GM19372 (cell line): ENCODE results near the gene SEC16A.

ENCODE experiments used
- ATAC-seq: cut with Tn5 transposase; IDR thresholded peaks from one replicate; pipeline ENCODE4 v1.9.1; 2021; ENCODE audit warnings: mild to moderate bottlenecking, low read depth, moderate library complexity; ENCODE audit not compliant: unreplicated experiment

SEC16A gene

DNA sequence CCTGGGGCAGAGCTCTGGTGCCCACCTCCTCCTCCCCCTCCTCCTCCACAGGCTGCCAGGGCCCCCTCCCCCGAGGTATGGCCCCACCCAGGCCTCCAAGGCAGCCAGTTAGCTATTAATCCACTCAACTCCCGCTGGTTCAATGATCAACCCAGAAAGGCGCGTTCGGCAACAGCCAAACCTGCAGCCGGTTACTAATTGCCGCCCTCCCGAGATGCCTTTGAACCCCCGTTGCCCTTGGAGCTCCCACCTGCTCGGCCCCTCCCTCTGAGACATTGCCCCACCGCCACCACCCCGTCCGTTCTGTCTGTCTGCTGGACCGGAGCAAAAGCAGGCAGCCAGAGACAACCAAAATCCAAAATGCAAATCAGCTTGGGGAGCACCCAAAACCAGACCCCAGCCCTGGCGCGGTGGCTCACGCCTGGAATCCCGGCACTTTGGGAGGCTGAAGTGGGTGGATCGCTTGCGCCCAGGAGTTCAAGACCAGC lies 37.3 kb upstream of the SEC16A start:
- no peak for ATAC-seq

GRCh38 chr9:136519263-136520052 lies 36.6 kb upstream of the SEC16A start:
- no peak for ATAC-seq

DNA sequence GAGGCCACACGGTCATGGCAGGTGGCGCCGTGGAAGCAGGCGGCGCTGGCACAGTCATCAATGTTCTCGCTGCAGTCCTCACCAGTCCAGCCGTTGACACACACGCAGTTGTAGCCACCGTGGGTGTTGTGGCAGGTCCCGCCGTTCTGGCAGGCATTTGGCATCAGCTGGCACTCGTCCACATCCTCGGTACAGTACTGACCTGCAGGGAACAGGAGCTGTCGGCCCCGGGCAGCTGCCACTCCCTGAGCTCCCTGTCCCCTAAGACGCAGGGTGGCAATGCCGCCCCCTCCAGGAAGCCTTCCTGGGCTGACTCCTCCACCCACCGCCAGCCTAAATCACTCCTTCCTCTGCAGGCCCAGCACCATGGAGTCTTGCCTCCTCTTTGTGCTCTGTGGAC lies 35.8 kb upstream of the SEC16A start:
- no peak for ATAC-seq

- ATAC-seq = no peak
Measured at GRCh38 chr9:136517950-136518349, 35.1 kb upstream of the SEC16A start.

DNA sequence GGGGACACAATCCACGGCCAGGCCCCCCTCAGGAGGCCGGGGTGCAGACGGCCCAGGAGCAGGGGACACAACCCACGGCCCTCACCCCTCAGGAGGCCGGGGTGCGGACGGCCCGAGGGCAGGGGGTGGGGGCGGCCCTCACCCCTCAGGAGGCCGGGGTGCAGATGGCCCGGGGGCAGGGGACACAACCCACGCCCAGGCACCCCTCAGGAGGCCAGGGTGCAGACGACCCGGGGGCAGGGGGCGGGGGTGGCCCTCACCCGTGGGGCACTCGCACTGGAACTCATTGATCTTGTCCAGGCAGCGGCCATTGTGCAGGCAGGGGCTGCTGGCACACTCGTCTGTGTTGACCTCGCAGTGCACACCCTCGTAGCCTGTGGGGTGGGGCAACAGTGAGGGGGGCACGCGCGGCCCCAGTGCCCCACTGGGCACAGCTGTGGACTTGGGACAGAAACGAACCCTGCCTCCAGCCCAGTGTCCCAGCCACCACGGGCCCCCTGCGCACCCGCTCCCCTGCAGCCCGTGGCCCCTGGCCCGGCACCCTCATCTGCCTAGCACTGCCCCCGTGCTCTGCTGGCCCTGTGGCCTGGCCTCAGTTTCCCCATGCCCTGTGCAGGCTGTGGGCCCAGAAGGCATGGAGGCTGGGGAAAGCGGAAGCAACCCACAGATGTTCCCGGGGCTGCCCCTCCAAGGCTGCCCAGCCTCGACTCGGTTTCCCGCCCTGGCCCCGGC lies 34.3 kb upstream of the SEC16A start:
- ATAC-seq = no peak

DNA sequence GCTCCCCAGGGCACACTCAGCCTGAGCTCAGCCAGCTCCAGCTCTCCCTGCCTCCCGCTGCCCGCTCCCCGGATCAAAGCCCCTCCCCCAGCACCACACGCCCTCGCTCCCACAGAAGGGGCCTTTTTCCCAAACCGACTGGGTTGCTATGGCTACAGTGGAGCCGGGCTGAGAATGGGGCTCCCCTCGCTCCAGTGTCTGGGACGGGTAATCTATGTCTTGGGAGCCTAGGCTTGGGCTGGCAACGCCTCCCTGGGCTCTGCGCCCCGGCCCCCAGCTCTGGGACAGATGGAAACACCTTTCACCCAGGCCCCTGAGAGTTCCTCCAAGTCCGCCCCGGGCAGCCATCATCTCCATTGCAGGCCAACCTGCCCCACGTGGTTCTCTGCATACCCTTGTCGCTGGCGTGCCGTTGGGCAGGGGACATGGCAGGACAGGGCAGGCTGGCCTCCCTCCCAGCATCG lies 33.4 kb upstream of the SEC16A start:
- no peak for ATAC-seq

- ATAC-seq = no peak
Measured at GRCh38 chr9:136515276-136515675, 32.4 kb upstream of the SEC16A start.

GRCh38 chr9:136514022-136514714 lies 31.3 kb upstream of the SEC16A start:
- no peak for ATAC-seq

DNA sequence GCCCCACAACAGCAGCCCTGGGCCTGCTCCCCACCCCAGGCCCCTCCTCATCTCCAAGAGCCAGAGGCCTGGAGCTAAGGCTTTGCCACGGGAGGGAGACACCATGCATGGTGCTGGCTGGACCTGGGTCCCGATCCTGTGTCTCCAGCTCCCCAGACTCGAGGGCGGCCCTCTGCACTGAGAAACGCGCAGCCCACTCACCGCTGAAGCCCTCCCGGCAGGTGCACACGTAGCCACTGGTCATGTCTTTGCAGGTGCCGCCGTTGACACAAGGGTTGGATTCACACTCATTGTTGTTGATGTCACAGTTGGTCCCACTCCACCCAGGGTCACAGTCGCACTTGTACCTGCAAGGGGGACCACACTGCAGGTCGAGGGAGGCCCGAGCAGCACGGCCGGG lies 30.4 kb upstream of the SEC16A start:
- no peak for ATAC-seq

DNA sequence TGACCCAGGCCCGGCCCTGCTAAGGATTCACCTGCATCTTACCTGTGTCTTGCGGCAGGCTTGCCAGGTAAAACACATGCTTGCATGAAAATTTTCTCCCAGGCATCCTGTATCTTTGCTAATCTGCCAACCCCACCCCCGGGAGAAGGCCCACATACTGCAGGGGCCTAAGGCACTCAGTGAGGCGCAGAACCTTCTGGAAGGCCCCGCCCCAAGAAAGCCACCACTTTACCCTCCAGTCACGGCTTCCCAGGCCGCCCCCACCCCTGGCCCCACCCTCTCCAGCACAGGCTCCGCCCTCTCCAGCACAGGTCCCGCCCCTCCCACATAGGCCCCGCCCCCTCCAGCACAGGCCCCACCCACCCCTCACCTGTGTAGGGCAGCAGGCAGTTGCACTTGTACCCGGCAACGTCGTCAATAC lies 29.8 kb upstream of the SEC16A start:
- ATAC-seq = no peak

DNA sequence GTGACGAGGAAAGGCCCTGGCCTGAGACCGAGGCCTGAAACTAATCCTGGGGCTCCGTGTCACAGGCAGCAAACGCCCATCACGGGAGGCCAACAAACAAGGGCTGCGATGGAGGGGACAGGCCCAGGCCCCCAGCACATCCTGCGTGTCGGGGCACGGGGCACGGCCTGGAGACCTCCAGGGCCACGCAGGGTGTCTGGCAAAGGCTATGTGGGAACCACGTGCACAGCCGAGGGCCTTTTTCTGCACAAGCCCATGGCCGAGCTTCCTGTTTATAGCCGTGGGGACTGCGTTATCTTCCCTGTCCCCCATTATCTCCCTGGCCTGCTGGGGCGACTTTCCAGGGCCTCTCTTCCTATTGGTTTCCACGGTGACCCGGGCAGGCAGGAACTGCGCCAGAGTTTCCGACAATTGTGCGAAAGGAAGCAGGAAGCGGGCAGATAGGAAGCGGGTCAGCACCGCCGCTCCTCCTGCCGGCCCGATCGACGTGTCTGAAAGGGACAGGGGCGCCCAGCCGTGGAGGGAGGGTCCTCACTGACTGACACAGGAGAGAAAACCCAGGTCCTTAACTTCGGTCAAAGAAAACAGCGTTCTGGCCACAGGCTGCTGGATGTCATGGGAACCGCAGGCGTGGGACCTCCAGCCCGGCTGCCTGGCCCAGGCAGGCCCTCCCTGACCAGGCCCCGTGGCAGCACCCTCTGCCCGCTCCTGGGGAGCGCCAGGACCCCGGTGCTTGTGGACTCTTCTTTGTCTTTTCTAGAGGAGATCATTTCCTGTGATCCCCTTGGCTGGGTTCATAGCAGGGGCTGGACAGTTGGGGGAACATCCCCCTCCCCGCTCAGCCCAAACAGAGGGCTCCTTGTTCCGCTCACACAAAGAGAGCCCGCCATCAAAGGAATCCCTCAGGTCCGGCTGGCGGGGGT lies 29.1 kb upstream of the SEC16A start:
- ATAC-seq = no peak

DNA sequence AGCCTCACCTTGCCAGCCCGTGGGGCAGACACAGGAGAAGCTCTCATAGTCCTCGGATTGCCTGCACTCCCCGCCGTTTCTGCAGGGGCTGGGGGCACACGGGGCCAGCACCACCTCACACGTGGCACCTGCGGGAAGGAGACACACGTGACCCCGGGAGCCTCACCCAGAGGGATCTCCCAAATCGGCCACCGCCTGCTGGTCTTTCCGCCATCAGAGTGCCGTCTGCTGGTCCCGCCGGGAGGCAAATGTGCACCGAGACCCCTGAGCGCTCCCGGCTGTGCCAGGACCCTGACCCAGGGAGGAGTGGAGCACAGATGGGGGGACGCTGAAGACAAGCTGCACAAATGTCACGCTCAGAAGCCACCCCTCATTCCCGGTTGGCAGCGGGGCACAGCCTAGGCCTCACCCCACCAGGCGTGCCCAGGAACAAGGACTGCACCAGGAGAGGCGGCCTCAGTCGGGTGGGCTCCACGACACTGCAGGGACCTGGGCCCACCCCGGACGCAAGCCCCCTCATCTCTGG lies 28.4 kb upstream of the SEC16A start:
- no peak for ATAC-seq

DNA sequence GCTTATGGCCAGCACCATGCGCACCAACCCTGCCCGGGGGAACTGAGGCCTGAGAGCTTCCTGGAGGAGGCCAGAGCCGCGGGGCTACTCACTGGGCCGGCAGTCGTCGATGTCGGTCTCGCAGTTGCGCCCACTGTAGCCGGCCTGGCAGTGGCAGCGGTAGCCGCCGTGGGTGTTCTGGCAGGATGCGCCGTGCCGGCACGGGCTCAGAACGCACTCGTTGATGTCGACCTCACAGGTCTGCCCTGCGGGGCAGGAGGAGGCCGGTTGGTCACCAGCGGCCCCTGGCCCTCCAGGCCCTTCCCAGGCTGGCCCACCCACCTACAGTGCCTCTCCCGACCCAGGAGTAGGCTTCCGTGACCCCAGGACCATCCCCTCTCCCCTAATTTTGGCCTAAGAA lies 27.7 kb upstream of the SEC16A start:
- ATAC-seq = no peak

- ATAC-seq = no peak
Measured at GRCh38 chr9:136509549-136509948, 26.7 kb upstream of the SEC16A start.

DNA sequence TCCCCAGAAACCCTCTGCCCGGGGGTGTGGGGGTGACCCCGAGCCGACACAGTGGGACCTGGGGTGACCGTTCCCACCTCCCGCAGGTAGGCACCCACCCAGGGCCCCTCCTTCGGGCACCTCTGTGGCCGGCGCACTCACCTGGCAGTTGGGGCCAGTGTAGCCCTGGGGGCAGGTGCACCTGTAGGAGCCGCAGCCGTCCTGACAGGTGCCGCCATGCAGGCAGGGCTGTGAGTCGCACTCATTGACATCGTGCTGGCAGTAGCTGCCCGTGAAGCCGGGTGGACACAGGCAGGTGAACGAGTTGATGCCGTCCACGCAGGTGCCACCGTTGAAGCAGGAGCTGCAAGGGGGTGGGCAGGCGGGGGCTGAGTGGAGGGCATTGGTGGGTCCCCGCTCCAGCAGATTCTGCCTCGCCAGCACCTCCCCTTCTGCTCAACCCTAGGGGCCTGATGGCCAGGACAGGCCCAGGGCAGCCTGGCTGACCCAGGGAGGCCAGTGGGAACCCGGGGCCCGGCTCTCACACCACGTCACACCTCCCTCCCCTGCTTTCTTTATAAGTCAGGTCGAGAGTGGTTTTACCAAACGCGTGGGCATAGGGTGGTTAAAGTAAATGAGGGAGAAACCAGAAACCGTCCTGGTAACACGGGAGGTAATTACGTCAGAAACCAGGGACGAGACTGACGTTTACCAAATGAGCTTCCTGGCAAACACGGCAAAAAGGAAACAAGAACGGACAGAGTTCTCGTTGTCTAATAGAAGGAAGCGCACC lies 26.1 kb upstream of the SEC16A start:
- no peak for ATAC-seq

GRCh38 chr9:136507992-136508375 lies 25.1 kb upstream of the SEC16A start:
- ATAC-seq = no peak

DNA sequence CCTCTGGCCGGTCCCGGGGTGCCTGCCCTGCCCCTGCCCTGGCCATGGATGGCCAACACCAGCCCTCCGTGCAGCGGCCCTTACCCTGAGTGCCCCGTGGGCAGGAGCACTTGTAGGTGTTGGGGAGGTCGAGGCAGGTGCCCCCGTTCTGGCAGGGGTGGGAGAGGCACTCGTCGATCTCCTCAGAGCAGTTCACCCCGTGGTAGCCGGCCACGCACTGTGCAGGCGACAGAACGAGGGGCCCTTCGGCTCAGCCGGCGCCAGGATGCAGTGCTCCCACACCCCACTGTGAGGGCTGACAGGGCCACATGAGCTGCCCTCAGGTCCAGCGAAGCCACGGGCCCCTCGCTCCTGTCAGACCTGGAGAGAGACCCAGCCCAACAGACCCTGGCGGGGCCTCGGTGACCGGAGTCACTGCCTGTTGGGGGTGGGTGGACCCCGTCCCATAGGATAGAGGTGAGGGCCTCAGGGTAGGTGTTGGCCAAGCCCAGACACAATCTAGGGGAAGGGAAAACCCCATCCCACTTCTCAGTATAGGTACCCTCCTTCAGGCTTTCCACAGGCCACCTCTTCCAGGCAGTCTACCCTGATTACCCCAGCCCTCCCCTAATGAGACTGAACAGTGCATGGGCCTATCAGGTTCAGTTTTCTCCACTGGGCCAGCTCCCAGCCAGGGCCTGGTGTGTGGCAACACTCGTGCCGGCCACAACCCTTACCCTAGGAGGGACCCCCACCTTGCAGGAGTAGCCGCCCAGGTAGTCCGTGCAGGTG lies 24.6 kb upstream of the SEC16A start:
- no peak for ATAC-seq

DNA sequence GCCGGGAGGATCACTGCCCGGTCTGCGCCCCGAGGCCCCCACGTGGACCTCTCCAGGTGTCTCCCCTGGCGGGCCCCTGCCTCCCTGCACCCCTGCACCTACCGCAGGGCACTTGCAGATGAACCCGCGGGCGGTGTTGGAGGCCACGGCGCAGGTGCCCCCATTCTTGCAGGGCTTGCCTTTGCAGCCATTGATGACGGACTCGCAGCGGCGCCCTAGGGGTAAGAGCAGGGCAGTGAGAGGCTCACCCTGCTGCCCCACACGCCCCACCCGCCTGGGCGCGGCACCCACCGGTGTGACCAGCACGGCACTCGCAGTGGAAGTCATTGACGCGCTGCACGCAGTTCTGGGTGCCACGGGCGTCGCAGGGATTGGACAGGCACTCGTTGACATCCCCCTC lies 23.6 kb upstream of the SEC16A start:
- no peak for ATAC-seq
